GM19238 (cell line): ENCODE results near the gene ABCC8.
A peak's percentile ranks its signal among the peaks of the same experiment; 100 is the strongest.

ENCODE experiments used
- DNase-seq: peaks from one replicate; pipeline ENCODE4 v3.0.0; 2011; ENCODE audit warnings: low spot score; ENCODE audit not compliant: insufficient read length

Gene ABCC8

GRCh38 chr11:17476317-17477083, at the start of gene ABCC8:
TSS of gene ABCC8 (minus strand) at chr11:17476845. CDS start at chr11:17476776, 69 bp downstream.
- no peak for DNase-seq

GRCh38 chr11:17526326-17526725, 49.7 kb upstream of the ABCC8 start:
- DNase-seq, result no peak

- no peak for DNase-seq
These were observed 48.9 kb upstream of the ABCC8 start for GRCh38 chr11:17525570-17525969.

- no peak for DNase-seq
These were observed 47.6 kb upstream of the ABCC8 start for GRCh38 chr11:17524221-17524620.

GRCh38 chr11:17522655-17523054, 46.0 kb upstream of the ABCC8 start:
- no peak for DNase-seq

- DNase-seq, result no peak
These were observed 44.7 kb upstream of the ABCC8 start for GRCh38 chr11:17521106-17521900.

GRCh38 chr11:17519061-17519885, 42.6 kb upstream of the ABCC8 start:
- DNase-seq, result no peak

GRCh38 chr11:17518366-17518765, 41.7 kb upstream of the ABCC8 start:
- no peak for DNase-seq

GRCh38 chr11:17517186-17517585, 40.5 kb upstream of the ABCC8 start:
- no peak for DNase-seq

GRCh38 chr11:17516551-17517150, 40.0 kb upstream of the ABCC8 start:
- no peak for DNase-seq

- no peak for DNase-seq
These were observed 39.0 kb upstream of the ABCC8 start for GRCh38 chr11:17515443-17516176.

GRCh38 chr11:17514476-17514875, 37.8 kb upstream of the ABCC8 start:
- no peak for DNase-seq

GRCh38 chr11:17513853-17514252, 37.2 kb upstream of the ABCC8 start:
- DNase-seq, result no peak

- DNase-seq, result no peak
These were observed 35.5 kb upstream of the ABCC8 start for GRCh38 chr11:17512101-17512500.

- no peak for DNase-seq
These were observed 34.9 kb upstream of the ABCC8 start for GRCh38 chr11:17511571-17511970.

GRCh38 chr11:17510507-17511206, 34.0 kb upstream of the ABCC8 start:
- DNase-seq, result no peak

- DNase-seq, result no peak
These were observed 32.1 kb upstream of the ABCC8 start for GRCh38 chr11:17508791-17509190.

- DNase-seq, result no peak
These were observed 31.7 kb upstream of the ABCC8 start for GRCh38 chr11:17508306-17508705.

GRCh38 chr11:17507773-17508172, 31.1 kb upstream of the ABCC8 start:
- no peak for DNase-seq

- DNase-seq, result peak; percentile 22
These were observed 30.3 kb upstream of the ABCC8 start for GRCh38 chr11:17506942-17507341.
